GF-D8 (cell line): ENCODE results near the gene CFAP53.

Source experiments
- DNase-seq: peaks from one replicate; lab custom pipeline; 2025; lab: John Stamatoyannopoulos, UW

CFAP53 gene

DNA sequence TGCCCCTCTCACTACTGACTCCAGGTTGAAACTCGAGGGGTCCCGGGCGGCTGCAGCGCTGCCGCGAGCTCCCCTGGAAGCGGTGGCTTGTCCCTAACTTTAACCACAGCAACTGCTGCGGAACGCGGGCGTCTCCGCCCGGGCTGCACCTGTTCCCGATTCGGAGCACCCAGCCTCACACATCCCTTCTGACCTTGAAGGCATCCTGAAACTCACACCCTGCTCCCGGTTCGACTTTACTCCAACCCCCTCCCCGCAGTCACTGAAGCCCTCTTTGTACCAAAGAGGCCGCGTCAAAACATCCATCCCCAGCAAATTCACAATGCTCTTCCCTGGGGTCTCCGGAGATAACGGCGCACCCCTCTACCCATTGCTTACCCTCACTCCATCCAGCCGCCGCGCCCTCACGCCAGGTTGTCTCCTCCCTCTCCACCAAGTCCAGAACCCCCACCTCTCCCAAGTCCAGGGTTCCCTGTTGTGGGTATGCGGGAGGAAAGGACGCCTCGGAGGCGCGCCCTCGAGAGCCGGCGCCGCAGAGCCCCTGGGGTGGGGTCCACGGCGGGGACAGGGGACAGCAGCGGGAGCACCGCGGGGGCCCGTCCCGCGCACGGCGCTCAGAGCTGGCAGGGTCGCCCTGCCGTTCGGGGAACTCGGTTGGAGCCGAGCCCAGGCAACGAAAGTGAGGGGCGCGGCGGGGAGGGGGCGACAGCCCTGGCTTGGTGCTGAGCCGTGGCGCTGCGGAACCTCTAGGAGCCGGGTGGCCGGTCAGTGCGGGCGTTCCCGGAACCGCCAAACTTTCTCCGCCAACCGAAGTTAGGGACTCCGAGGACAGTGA, 72.3 kb downstream of the CFAP53 start:
- DNase-seq: no peak

DNA sequence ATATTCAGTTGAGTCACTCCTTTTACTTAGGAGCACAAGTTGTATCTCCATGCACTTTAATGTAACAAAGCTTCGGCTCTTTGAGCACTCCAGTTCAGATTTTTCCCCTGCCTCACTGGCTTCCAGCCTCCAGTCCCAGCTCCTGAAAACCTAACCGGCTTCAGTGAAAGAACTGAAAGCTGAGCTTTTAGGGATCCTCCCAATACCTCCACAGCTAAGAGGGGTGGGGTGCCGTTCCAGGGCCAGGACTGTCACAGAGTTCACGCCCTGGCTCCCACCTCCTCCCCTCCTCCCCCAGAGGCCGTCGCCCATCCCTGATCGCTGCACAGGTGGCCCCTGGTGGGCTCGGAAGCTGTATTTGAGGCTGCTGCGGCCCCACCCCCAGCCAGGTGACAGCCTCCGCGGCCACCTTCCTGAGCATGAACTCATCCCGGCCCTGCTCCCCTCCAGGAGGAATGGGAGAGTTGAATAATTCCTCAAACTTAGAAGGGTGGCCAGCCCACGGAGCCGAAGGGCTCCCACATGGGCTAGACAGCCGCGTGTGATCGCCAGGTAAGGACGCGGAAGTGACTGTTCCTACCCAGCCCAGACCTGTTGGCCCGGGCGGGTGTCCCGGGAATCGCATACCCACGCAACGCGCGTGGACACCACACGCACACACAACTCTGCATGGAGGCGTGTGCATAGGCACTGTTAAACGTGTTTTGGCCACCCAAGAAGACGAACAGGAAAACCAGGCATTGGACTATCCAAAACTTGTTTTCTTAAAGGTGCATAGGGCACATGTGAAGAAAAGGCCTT, 73.1 kb downstream of the CFAP53 start:
- DNase-seq: no peak

DNA sequence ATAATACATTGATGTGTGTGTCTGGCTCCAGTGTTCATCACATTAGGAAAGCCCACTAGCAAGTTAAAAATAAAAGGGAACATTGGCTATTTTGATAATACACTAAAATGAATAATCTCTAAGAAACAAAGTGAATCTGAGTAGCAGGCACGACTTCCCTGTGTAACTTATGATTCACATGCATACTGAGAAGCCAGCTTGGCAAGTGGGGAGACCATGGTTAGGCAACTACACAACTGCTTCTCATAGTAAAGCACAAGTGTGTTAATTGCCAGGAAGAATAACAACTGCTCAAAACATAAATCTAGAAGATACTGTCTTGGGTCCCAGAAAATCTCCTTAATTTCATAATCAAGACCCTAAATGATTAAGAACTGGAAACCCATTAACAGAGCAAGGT, 75.4 kb downstream of the CFAP53 start:
- no peak for DNase-seq

DNA sequence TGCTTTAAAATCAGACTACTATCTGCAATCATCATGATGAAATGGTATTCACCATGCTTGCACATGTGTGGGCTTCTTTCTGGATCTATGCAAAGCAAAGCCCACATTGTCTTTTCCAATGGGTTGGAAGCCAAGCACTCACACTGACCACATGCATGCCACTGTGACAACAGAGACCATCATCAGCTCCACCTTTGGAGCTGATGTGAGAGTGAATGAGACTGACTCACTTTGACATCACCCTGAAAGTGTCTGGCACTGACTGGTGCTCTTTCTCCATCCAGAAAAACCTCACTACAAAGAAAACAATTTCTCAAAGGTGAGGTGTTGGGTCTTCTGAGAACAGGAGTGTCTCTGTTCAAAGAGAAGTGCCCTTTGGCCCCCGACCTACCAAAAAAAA, 76.1 kb downstream of the CFAP53 start:
- DNase-seq: no peak

DNA sequence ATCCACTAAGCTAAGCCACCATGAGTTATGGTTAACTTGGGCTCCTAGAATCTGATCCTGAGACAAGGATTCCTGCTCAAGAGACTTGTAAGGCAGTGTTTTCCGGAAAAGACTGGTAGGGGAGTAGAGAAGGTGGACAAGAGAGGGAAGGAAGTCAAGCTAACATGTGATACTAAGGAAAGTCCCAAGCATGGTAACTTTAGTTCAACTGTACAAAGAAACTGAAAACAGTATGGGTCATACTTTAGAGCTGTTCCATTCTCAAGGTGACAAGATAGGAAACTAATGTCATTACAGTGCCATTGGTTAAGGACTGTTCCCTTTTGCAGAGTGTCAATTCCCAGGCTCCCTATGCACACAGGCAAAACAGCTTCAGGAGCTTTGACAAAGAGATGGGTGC, 77.1 kb downstream of the CFAP53 start:
- DNase-seq: no peak

DNA sequence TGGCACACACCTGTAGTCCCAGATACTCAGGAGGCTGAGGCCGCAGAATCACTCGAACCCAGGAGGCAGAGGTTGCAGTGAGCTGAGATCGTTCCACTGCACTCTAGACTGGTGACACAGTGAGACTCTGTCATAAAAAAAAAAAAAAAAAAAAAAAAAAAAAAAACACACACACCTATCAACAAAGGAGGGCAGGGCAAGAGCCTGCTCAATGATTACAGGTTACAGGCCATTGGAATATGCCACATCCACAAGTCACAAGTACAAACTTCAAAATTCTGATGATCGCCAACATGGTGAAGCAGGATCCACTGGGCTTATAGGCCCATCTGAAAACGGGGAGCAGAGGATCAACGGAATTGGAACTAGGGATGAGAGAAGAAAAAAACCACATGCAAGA, 77.6 kb downstream of the CFAP53 start:
- no peak for DNase-seq

DNA sequence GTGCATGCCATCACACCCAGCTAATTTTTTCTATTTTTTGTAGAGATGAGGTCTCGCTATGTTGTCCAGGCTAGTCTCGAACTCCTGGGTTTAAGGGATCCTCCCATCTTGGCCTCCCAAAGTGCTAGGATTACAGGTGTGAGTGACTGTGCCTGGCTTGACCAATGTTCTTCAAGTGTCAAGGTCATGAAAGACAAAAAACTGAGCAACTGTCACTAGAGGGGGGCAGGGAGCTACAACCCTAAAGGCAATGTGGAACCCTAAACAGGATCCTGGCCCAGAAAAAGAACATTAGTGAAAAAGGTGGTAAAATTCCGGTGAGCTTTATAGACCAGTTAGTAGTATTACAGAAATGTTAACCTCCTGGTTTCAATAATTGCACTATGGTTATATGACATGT, 78.6 kb downstream of the CFAP53 start:
- DNase-seq: no peak

DNA sequence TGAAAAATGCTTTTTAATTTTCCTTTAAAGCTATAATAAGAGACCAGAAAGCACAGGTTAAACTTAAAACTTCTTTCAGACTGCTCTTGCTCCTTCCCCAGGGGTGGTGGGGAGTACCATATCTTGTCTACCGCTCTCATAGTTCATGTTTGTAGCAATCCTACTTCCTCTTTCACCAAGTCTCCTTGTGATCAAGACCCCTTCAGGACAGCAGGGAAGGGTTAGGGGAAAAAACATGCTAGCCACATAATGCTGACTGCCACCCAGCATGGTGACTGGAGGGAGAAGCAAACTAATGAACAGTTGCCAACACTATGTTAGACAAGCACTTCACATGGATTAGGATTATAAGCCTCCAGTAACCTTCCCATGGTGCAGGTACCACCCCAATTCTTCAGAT, 79.9 kb downstream of the CFAP53 start:
- no peak for DNase-seq

DNA sequence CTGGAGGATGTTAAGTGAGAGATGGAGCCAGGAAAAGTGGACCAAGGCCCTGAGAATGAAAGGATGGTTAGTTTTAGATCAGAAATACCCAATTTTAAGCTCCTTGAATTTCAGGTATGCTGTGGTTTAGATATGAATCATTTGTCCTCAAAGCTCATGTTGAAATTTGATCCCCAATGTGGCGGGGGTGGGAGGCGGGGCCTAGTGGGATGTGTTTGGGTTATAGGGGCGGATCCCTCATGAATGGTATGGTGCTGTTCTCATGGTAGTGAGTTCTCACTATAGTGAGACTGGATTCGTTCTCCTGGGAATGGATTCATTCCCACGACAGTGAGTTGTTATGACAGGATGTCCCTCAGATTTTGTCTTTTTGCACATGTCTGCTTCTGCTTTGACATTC, 82.7 kb downstream of the CFAP53 start:
- DNase-seq: no peak

DNA sequence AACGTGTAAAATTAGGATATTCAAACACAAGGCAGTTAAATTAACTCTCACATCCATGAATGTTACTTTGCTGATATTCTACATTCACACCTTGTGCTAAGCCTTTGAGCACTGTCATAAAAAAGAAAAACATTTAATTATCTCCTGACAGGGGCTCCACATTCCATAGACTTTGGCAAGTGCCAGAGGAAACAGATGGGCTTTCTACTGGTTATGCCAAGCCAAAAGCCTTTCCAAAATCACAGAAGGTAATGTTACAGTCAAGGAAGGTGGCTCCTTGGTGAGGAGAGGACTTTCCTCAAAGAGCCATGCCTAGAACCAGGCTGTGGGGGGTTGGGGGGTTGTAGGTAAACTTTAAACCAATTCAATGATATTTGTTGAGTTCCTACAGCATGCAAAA, 83.8 kb downstream of the CFAP53 start:
- DNase-seq: no peak

DNA sequence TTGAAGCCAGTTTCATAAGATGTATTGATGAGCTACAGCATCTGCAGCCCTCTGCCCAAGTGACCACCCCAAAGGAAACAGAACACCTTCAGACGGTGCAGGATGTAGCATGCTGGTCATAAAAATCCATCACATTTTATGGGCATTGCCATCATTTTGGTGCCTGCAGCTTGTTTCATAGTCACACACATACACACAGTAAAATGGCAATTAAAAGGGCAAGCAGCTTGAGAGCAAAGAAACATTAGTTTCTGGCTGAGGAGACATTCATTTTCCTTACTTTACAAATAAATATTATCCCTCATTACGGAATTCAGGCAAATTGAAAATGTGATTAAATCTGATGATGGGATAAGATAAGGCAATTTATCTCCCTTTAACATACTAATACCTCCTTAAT, 84.7 kb downstream of the CFAP53 start:
- no peak for DNase-seq

DNA sequence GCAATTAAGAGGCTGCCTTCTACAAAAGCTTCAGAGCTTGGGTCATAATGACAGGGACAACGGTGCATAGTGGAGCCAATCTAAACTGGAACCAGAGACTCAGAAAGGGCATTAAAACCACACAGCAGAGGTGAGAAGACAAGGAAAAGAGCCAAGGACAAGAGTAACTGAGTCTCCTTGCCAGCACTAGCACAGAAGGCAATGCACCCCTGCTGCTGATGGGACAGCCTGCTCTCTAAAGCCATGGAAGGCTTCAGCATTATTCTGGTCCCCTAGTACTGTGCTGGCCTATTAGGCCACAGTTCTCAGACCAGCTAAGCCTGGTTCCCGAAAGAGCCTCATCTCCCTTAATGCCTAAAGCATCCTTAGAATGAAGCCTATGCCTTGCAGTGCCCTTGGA, 86.8 kb downstream of the CFAP53 start:
- DNase-seq: no peak

DNA sequence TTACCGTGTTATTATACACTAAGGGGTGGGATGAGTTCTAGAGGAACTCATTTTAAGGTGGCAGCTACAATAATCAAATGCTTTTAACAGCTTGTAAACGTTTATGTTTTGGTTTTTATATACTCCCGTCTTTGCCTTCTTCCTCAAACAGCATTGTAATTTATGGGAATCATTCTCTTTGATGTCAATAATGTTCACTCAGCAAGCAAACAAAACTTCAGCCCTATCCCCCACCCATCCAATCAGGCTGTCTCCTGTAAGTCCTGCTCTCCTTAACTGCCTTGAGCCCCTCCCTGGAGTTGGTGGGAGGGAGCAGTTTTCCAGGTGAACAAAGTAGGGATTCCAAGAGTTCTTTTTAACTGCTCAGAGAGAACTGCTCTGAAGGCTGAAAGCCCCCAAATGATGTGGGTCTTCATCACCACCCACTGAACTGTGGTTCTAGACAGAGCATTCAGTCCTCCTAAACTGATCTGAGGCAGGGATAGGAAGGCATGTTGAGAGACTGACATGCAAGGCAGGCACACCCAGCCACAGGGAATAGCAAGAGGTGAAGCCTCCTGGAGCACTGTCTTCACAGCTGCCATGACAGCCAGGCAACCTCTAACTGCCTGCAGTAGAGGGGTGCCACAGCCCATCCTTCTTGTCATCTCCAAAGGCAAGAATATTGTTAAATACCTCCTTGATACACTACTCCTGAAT, 88.9 kb downstream of the CFAP53 start:
- no peak for DNase-seq
